Measurements from ENCODE around the gene TRPV2. TPM values are rescaled to one million over a fixed set of nuclear protein-coding genes. Genes with fewer than 3 reads are reported as not detected.

Gene TRPV2
- total RNA-seq, 2 experiments from 2014 or later: 34.4 to 40.2 TPM

GRCh38 chr17:16465861-16466338, 50.5 kb downstream of the TRPV2 start:
- no peak for DNase-seq
- no peaks in the 10 kb centered on the region for H3K36me3 Mint-ChIP-seq
- H3K27me3 Mint-ChIP-seq: no peaks in the 10 kb centered on the region
- H3K9me3 Mint-ChIP-seq: no peaks in the 10 kb centered on the region
- H3K4me3 Mint-ChIP-seq: no peak overlapping the region
- H3K4me1 Mint-ChIP-seq: no peaks in the 10 kb centered on the region
- no peak overlapping the region for H3K27ac Mint-ChIP-seq

- Mint-ChIP-seq H3K4me1 (no peaks in the 10 kb centered on the region), H3K4me3 (no peak overlapping the region), H3K36me3 (no peaks in the 10 kb centered on the region), H3K27me3 (no peaks in the 10 kb centered on the region), H3K27ac (no peak overlapping the region), H3K9me3 (no peaks in the 10 kb centered on the region)
- no peak for DNase-seq
Observed at GRCh38 chr17:16466407-16466806, 51.0 kb downstream of the TRPV2 start.

GRCh38 chr17:16467044-16467443, 51.7 kb downstream of the TRPV2 start:
- Mint-ChIP-seq H3K9me3 (no peaks in the 10 kb centered on the region), H3K36me3 (peaks cover under 1% of the 10 kb centered on the region), H3K27me3 (no peaks in the 10 kb centered on the region), H3K4me3 (no peak overlapping the region), H3K27ac (no peak overlapping the region), H3K4me1 (peaks cover 3% of the 10 kb centered on the region)
- no peak for DNase-seq

- no peak overlapping the region for H3K27ac Mint-ChIP-seq
- H3K27me3 Mint-ChIP-seq: no peaks in the 10 kb centered on the region
- no peak for DNase-seq
- H3K4me1 Mint-ChIP-seq: peaks cover 3% of the 10 kb centered on the region
- peaks cover 2% of the 10 kb centered on the region for H3K36me3 Mint-ChIP-seq
- H3K9me3 Mint-ChIP-seq: no peaks in the 10 kb centered on the region
- no peak overlapping the region for H3K4me3 Mint-ChIP-seq
Observed at GRCh38 chr17:16467886-16468285, 52.5 kb downstream of the TRPV2 start.

- Mint-ChIP-seq H3K4me1 (peaks cover 3% of the 10 kb centered on the region), H3K27ac (no peak overlapping the region), H3K27me3 (no peaks in the 10 kb centered on the region), H3K36me3 (peaks cover 2% of the 10 kb centered on the region), H3K4me3 (no peak overlapping the region), H3K9me3 (no peaks in the 10 kb centered on the region)
- DNase-seq: no peak
Observed at GRCh38 chr17:16468428-16468992, 53.1 kb downstream of the TRPV2 start.

- Mint-ChIP-seq H3K27ac (no peak overlapping the region), H3K4me3 (no peak overlapping the region), H3K36me3 (peaks cover 2% of the 10 kb centered on the region), H3K9me3 (no peaks in the 10 kb centered on the region), H3K4me1 (peaks cover 3% of the 10 kb centered on the region), H3K27me3 (no peaks in the 10 kb centered on the region)
- DNase-seq: no peak
Observed at GRCh38 chr17:16470265-16470664, 54.9 kb downstream of the TRPV2 start.

- DNase-seq: no peak
- no peak overlapping the region for H3K4me3 Mint-ChIP-seq
- H3K9me3 Mint-ChIP-seq: no peaks in the 10 kb centered on the region
- peaks cover 2% of the 10 kb centered on the region for H3K36me3 Mint-ChIP-seq
- H3K27me3 Mint-ChIP-seq: no peaks in the 10 kb centered on the region
- peaks cover 3% of the 10 kb centered on the region for H3K4me1 Mint-ChIP-seq
- no peak overlapping the region for H3K27ac Mint-ChIP-seq
Observed at GRCh38 chr17:16471295-16471694, 55.9 kb downstream of the TRPV2 start.

- Mint-ChIP-seq H3K36me3 (peaks cover 2% of the 10 kb centered on the region), H3K9me3 (no peaks in the 10 kb centered on the region)
Observed at GRCh38 chr17:16472539-16472938, 57.2 kb downstream of the TRPV2 start.

GRCh38 chr17:16473044-16474011, 58.0 kb downstream of the TRPV2 start:
- H3K27me3 Mint-ChIP-seq: no peaks in the 10 kb centered on the region
- H3K9me3 Mint-ChIP-seq: no peaks in the 10 kb centered on the region
- DNase-seq: no peak
- H3K36me3 Mint-ChIP-seq: peaks cover 2% of the 10 kb centered on the region
- no peak overlapping the region for H3K27ac Mint-ChIP-seq
- H3K4me1 Mint-ChIP-seq: peaks cover 3% of the 10 kb centered on the region
- H3K4me3 Mint-ChIP-seq: no peak overlapping the region

More at GRCh38 chr17:16472539-16472938, 57.2 kb downstream of the TRPV2 start:
- Mint-ChIP-seq H3K4me3 (no peak overlapping the region), H3K27me3 (no peaks in the 10 kb centered on the region), H3K27ac (no peak overlapping the region), H3K4me1 (peaks cover 3% of the 10 kb centered on the region)
- DNase-seq: no peak

- no peak for DNase-seq
- Mint-ChIP-seq H3K27ac (no peak overlapping the region), H3K9me3 (no peaks in the 10 kb centered on the region), H3K4me1 (peaks cover 3% of the 10 kb centered on the region), H3K27me3 (no peaks in the 10 kb centered on the region), H3K4me3 (no peak overlapping the region), H3K36me3 (peaks cover 2% of the 10 kb centered on the region)
Observed at GRCh38 chr17:16474012-16474725, 58.8 kb downstream of the TRPV2 start.

GRCh38 chr17:16475179-16475704, 59.9 kb downstream of the TRPV2 start:
- H3K4me1 Mint-ChIP-seq: peaks cover 3% of the 10 kb centered on the region
- H3K9me3 Mint-ChIP-seq: no peaks in the 10 kb centered on the region
- no peak overlapping the region for H3K4me3 Mint-ChIP-seq
- H3K27me3 Mint-ChIP-seq: no peaks in the 10 kb centered on the region
- H3K27ac Mint-ChIP-seq: no peak overlapping the region
- no peak for DNase-seq
- peaks cover 2% of the 10 kb centered on the region for H3K36me3 Mint-ChIP-seq

- Mint-ChIP-seq H3K4me3 (no peak overlapping the region), H3K9me3 (no peaks in the 10 kb centered on the region), H3K36me3 (no peaks in the 10 kb centered on the region), H3K4me1 (no peaks in the 10 kb centered on the region), H3K27me3 (no peaks in the 10 kb centered on the region), H3K27ac (no peak overlapping the region)
- DNase-seq: no peak
Observed at GRCh38 chr17:16477255-16477654, 61.9 kb downstream of the TRPV2 start.

- DNase-seq: no peak
- Mint-ChIP-seq H3K27ac (no peak overlapping the region), H3K4me3 (no peak overlapping the region), H3K9me3 (no peaks in the 10 kb centered on the region), H3K27me3 (no peaks in the 10 kb centered on the region), H3K36me3 (no peaks in the 10 kb centered on the region), H3K4me1 (no peaks in the 10 kb centered on the region)
Observed at GRCh38 chr17:16477666-16478065, 62.3 kb downstream of the TRPV2 start.

- Mint-ChIP-seq H3K36me3 (no peaks in the 10 kb centered on the region), H3K4me3 (no peak overlapping the region)
Observed at GRCh38 chr17:16478649-16479048, 63.3 kb downstream of the TRPV2 start.

GRCh38 chr17:16479264-16479663, 63.9 kb downstream of the TRPV2 start:
- Mint-ChIP-seq H3K9me3 (no peaks in the 10 kb centered on the region), H3K27me3 (no peaks in the 10 kb centered on the region), H3K36me3 (no peaks in the 10 kb centered on the region), H3K27ac (no peak overlapping the region), H3K4me1 (no peaks in the 10 kb centered on the region), H3K4me3 (no peak overlapping the region)
- DNase-seq: no peak

More at GRCh38 chr17:16478649-16479048, 63.3 kb downstream of the TRPV2 start:
- no peaks in the 10 kb centered on the region for H3K27me3 Mint-ChIP-seq
- no peaks in the 10 kb centered on the region for H3K9me3 Mint-ChIP-seq
- no peak overlapping the region for H3K27ac Mint-ChIP-seq
- no peak for DNase-seq
- H3K4me1 Mint-ChIP-seq: no peaks in the 10 kb centered on the region
